HEK293 (cell line): Measurements from ENCODE around the gene TMEM17.

ENCODE experiments used
- CTCF ChIA-PET: fragments of 350-600 bp; formaldehyde crosslinking; extraction: SDS; loops from one replicate; lab custom pipeline; 2021; ENCODE audit warnings: antibody characterized with exemption; lab: Yijun Ruan, JAX
- POLR2A ChIA-PET: fragments of 300-600 bp; formaldehyde crosslinking; extraction: SDS; loops from one replicate; lab custom pipeline; 2020; ENCODE audit warnings: antibody characterized with exemption, inconsistent platforms; lab: Yijun Ruan, JAX
- H3K27ac ChIP-seq: fragments of 200-500 bp; sonication (Bioruptor generic); 2 replicates; pipeline ENCODE4 v1.5.1; 2014; ENCODE audit warnings: low read depth, low read length, control low read depth, inconsistent platforms; ENCODE audit errors: extremely low read depth
- H3K36me3 ChIP-seq, 2 experiments: fragments of 200-500 bp in 1 of 2; sonication (Bioruptor generic) in 1 of 2; 1 replicate in 1 of 2; 2 replicates in 1 of 2; pipeline ENCODE4 v1.5.1; 2014 to 2017; ENCODE audit warnings: inconsistent platforms in 2 of 2, low read length in 2 of 2; ENCODE audit not compliant: control insufficient read depth in 2 of 2, insufficient read depth in 1 of 2
- H3K4me1 ChIP-seq: fragments of 200-500 bp; sonication (Bioruptor generic); 2 replicates; pipeline ENCODE4 v1.5.1; 2014; ENCODE audit warnings: mild to moderate bottlenecking, low read length, inconsistent platforms; ENCODE audit not compliant: control insufficient read depth, insufficient read depth
- H3K4me3 ChIP-seq: 2 replicates; pipeline ENCODE4 v1.5.1; 2011; ENCODE audit warnings: low read depth, mild to moderate bottlenecking, control low read depth, low read length, moderate library complexity
- H3K9me3 ChIP-seq: fragments of 200-500 bp; sonication (Bioruptor generic); 2 replicates; pipeline ENCODE4 v1.5.1; 2014; ENCODE audit warnings: low read depth, low read length, inconsistent platforms; ENCODE audit not compliant: control insufficient read depth, insufficient read depth
- GFI1B ChIP-seq: fragments of 450-650 bp; formaldehyde crosslinking; IDR thresholded peaks from 2 replicates; pipeline ENCODE4 v1.5.1; 2016; ENCODE audit warnings: missing biosample characterization, missing genetic modification characterization
- HOXD13 ChIP-seq: sonication (generic); formaldehyde crosslinking; IDR thresholded peaks from 2 replicates; pipeline ENCODE4 v1.8.0; 2022; ENCODE audit warnings: missing genetic modification reagents, borderline replicate concordance
- PRDM4 ChIP-seq: fragments of 450-650 bp; formaldehyde crosslinking; IDR thresholded peaks from 2 replicates; pipeline ENCODE4 v1.5.1; 2017; ENCODE audit warnings: missing biosample characterization, missing genetic modification characterization
- ZFP69B ChIP-seq: fragments of 450-650 bp; formaldehyde crosslinking; IDR thresholded peaks from 2 replicates; pipeline ENCODE4 v1.5.1; 2016; ENCODE audit warnings: missing biosample characterization, missing genetic modification characterization
- ZNF114 ChIP-seq: fragments of 450-650 bp; formaldehyde crosslinking; IDR thresholded peaks from 2 replicates; pipeline ENCODE4 v1.5.0; 2017; ENCODE audit warnings: missing biosample characterization, missing genetic modification characterization
- ZNF221 ChIP-seq: fragments of 450-650 bp; formaldehyde crosslinking; IDR thresholded peaks from 2 replicates; pipeline ENCODE4 v1.5.1; 2017; ENCODE audit warnings: missing biosample characterization, missing genetic modification characterization, borderline replicate concordance
- ZNF239 ChIP-seq: fragments of 450-650 bp; formaldehyde crosslinking; IDR thresholded peaks from 2 replicates; pipeline ENCODE4 v1.5.1; 2016; ENCODE audit warnings: missing biosample characterization, missing genetic modification characterization
- ZNF280D ChIP-seq: fragments of 450-650 bp; formaldehyde crosslinking; IDR thresholded peaks from 2 replicates; pipeline ENCODE4 v1.5.1; 2016; ENCODE audit warnings: missing biosample characterization, missing genetic modification characterization
- ZNF510 ChIP-seq: fragments of 450-650 bp; formaldehyde crosslinking; IDR thresholded peaks from 2 replicates; pipeline ENCODE4 v1.5.1; 2018; ENCODE audit warnings: mild to moderate bottlenecking, missing genetic modification characterization, missing biosample characterization; ENCODE audit not compliant: insufficient replicate concordance
- ZNF571 ChIP-seq: fragments of 450-650 bp; formaldehyde crosslinking; IDR thresholded peaks from 2 replicates; pipeline ENCODE4 v1.5.0; 2017; ENCODE audit warnings: missing biosample characterization, missing genetic modification characterization
- ZNF626 ChIP-seq: fragments of 450-650 bp; sonication (Bioruptor Pico); formaldehyde crosslinking; IDR thresholded peaks from 2 replicates; pipeline ENCODE4 v1.5.1; 2018; ENCODE audit warnings: missing biosample characterization, missing genetic modification characterization, inconsistent platforms
- ZNF658 ChIP-seq: fragments of 450-650 bp; formaldehyde crosslinking; IDR thresholded peaks from 2 replicates; pipeline ENCODE4; 2016; ENCODE audit warnings: missing biosample characterization, missing genetic modification characterization
- ZNF677 ChIP-seq: fragments of 450-650 bp; IDR thresholded peaks from 2 replicates; pipeline ENCODE4 v1.5.0; 2018; ENCODE audit warnings: missing biosample characterization, mild to moderate bottlenecking, missing genetic modification characterization, moderate library complexity
- ZNF747 ChIP-seq: fragments of 450-650 bp; formaldehyde crosslinking; IDR thresholded peaks from 2 replicates; pipeline ENCODE4 v1.5.1; 2016; ENCODE audit warnings: missing biosample characterization, missing genetic modification characterization
- ZNF776 ChIP-seq: fragments of 450-650 bp; formaldehyde crosslinking; IDR thresholded peaks from 2 replicates; pipeline ENCODE4 v1.5.0; 2017; ENCODE audit warnings: missing biosample characterization, missing genetic modification characterization, borderline replicate concordance
- ZNF777 ChIP-seq: fragments of 450-650 bp; formaldehyde crosslinking; IDR thresholded peaks from 2 replicates; pipeline ENCODE4 v1.5.1; 2017; ENCODE audit warnings: missing biosample characterization, missing genetic modification characterization, borderline replicate concordance
- TF ChIP-seq, protein P1 (sequence below): fragments of 450-650 bp; formaldehyde crosslinking; IDR thresholded peaks from 2 replicates; pipeline ENCODE4 v1.5.0; 2017; ENCODE audit warnings: missing biosample characterization, missing genetic modification characterization, borderline replicate concordance
- TF ChIP-seq, protein P2 (sequence below): fragments of 450-650 bp; formaldehyde crosslinking; IDR thresholded peaks from 2 replicates; pipeline ENCODE4 v1.5.1; 2016; ENCODE audit warnings: missing biosample characterization, missing genetic modification characterization

TMEM17 gene

DNA sequence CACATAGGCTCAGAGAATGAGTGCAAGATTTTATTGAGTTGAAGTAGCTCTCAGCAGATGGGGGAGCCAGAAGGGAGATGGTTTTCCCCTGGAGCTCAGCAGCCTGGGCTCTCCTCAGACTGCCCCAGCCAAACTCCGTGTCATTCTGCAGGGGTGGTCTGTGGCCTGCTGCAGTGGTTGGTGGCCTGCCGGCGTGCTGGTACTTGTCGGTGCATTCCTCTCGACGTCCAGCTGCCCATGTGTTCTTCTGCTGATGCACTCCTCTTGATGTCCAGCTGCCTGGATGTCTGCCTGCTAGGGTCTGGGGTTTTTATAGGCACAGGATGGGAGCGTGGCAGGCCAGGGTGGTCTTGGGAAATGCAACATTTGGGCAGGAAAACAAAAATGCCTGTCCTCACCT is 25.6 kb upstream of the TMEM17 start:
- H3K27ac ChIP-seq, result no peak overlapping the region
- no peaks in the 10 kb centered on the region for H3K36me3 ChIP-seq
- ChIA-PET POLR2A (no interaction called here), CTCF (no interaction called here)
- no peaks in the 10 kb centered on the region for H3K9me3 ChIP-seq
- TF ChIP-seq ZNF677 (tag by site-specific recombination), result no peak
- TF ChIP-seq ZFP69B (tag by site-specific recombination), result no peak
- TF ChIP-seq ZNF221 (tag by site-specific recombination), result no peak
- TF ChIP-seq ZNF510 (tag by site-specific recombination), result no peak
- TF ChIP-seq ZNF280D (tag by site-specific recombination), result no peak
- no peak for TF ChIP-seq GFI1B (tag by site-specific recombination)
- no peak for TF ChIP-seq ZNF658
- TF ChIP-seq ZNF747 (tag by site-specific recombination), result no peak
- TF ChIP-seq PRDM4, result no peak
- TF ChIP-seq ZNF239 (tag by site-specific recombination), result no peak
- no peak for TF ChIP-seq ZNF776
- no peak for TF ChIP-seq ZNF114 (tag by site-specific recombination)
- TF ChIP-seq HOXD13 (CRISPR knock-in tag), result no peak
- TF ChIP-seq, protein P1, sequence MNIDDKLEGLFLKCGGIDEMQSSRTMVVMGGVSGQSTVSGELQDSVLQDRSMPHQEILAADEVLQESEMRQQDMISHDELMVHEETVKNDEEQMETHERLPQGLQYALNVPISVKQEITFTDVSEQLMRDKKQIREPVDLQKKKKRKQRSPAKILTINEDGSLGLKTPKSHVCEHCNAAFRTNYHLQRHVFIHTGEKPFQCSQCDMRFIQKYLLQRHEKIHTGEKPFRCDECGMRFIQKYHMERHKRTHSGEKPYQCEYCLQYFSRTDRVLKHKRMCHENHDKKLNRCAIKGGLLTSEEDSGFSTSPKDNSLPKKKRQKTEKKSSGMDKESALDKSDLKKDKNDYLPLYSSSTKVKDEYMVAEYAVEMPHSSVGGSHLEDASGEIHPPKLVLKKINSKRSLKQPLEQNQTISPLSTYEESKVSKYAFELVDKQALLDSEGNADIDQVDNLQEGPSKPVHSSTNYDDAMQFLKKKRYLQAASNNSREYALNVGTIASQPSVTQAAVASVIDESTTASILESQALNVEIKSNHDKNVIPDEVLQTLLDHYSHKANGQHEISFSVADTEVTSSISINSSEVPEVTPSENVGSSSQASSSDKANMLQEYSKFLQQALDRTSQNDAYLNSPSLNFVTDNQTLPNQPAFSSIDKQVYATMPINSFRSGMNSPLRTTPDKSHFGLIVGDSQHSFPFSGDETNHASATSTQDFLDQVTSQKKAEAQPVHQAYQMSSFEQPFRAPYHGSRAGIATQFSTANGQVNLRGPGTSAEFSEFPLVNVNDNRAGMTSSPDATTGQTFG (tag by site-specific recombination), result no peak
- TF ChIP-seq ZNF626, result no peak
- TF ChIP-seq ZNF571, result no peak
- TF ChIP-seq, protein P2, sequence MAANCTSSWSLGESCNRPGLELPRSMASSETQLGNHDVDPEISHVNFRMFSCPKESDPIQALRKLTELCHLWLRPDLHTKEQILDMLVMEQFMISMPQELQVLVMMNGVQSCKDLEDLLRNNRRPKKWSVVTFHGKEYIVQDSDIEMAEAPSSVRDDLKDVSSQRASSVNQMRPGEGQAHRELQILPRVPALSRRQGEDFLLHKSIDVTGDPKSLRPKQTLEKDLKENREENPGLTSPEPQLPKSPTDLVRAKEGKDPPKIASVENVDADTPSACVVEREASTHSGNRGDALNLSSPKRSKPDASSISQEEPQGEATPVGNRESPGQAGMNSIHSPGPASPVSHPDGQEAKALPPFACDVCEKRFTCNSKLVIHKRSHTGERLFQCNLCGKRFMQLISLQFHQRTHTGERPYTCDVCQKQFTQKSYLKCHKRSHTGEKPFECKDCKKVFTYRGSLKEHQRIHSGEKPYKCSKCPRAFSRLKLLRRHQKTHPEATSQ (tag by site-specific recombination), result no peak
- no peak for TF ChIP-seq ZNF777 (tag by site-specific recombination)
- H3K4me1 ChIP-seq, result no peaks in the 10 kb centered on the region; the same call in 1 of the 2 replicates
- H3K4me3 ChIP-seq, result no peak overlapping the region
